ENCODE measurements around the gene HIVEP2.

DNA sequence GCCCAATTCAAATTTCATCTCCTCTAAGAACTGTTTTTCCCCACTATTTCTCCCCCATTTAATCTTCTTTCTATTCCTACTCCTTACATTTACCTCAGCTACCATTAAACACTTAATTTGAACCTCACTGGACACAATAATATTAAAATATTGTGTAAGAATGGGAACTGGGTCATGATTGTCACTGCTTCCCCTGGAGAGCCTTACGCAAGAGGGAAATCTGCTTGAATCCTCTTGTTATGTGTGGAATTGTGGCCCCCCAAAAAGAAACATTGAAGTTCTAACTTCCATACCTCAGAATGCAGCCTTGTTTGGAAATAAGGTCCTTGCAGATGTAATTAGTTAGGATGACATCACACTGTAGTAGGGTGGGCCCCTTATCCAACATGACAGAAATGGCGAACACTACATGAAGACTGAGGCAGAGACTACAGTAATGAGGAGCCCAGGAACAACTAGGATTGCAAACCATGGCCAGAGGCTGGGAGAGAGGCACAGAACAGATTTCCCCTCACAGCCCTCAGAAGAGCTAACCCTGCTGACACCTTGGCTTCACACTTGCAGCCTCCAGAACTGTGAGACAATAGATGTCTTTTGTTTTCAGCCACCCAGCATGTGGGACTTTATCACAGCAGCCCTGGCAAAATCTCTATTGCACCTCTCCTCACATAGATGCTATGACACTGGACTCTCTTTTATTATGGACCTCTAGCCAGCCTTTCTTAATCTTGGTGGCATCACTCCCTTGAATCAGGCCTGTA is 29.9 kb downstream of the HIVEP2 start:
- TF ChIP-seq POLR2A (IDR thresholded peaks at IDR 0.05): no peak
- TF ChIP-seq, protein P1, sequence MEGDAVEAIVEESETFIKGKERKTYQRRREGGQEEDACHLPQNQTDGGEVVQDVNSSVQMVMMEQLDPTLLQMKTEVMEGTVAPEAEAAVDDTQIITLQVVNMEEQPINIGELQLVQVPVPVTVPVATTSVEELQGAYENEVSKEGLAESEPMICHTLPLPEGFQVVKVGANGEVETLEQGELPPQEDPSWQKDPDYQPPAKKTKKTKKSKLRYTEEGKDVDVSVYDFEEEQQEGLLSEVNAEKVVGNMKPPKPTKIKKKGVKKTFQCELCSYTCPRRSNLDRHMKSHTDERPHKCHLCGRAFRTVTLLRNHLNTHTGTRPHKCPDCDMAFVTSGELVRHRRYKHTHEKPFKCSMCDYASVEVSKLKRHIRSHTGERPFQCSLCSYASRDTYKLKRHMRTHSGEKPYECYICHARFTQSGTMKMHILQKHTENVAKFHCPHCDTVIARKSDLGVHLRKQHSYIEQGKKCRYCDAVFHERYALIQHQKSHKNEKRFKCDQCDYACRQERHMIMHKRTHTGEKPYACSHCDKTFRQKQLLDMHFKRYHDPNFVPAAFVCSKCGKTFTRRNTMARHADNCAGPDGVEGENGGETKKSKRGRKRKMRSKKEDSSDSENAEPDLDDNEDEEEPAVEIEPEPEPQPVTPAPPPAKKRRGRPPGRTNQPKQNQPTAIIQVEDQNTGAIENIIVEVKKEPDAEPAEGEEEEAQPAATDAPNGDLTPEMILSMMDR (IDR thresholded peaks at IDR 0.05 in 8 of 11, conservative IDR thresholded peaks at IDR 0.05 in 3 of 11): no peak
